Measurements from ENCODE around the gene UBQLNL.

Gene UBQLNL

DNA sequence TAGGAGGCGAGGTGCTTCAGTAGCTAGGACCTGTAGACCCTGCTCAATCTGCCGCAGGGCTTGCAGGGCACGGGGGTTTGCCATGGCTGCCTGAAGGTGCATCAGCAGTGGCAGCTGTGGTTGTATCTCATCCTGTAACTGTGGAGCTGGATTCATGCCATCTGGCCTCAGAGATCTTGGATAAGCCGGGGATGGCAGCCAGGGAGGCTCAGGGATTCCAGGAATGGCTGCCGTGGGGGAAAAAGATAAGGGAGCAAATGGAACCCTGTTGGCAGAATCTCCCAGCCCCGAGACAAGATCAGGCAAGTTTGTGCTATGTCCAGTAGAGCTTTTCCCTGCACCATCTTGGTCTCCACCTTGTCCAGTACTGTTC lies 8.6 kb downstream of the UBQLNL start:
- no peak for DNase-seq (ENCODE audit: low read depth in 2 of 2)

DNA sequence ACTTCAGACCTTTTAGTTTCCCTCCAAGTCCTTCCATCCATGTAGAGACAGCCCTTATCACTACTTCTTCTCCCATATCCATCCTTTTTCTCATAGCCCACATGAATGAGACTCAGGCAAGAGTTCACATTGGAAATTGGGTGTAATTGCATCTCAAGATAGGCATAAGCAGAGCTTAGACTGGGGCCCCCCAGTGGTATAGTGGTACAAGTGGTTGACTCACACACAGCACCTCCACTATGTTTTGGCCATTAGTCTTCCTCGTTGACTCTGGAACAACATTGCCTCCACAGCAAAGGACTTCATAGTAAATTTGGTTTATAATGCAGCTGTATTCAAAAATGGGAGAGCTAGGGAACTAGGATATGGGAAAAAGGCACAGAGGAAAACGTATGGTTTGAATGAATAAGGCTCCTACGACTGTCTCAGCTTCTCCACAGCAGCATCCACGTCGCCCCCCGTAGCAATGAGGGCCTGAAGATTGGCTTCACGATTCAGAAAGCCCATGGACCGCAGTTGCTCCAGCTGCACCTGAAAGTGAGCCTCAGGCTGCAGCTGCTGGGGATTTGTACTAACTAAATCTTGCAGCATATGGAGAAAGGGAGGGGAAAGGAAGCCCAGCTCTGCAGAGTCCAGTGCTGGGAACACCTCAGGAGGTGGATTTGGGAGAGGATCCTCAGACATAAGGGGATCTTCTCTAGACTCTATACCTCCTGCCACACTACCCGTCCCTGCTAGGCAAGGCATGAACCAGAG lies 9.1 kb downstream of the UBQLNL start:
- DNase-seq (ENCODE audit: low read depth in 2 of 2) = no peak

DNA sequence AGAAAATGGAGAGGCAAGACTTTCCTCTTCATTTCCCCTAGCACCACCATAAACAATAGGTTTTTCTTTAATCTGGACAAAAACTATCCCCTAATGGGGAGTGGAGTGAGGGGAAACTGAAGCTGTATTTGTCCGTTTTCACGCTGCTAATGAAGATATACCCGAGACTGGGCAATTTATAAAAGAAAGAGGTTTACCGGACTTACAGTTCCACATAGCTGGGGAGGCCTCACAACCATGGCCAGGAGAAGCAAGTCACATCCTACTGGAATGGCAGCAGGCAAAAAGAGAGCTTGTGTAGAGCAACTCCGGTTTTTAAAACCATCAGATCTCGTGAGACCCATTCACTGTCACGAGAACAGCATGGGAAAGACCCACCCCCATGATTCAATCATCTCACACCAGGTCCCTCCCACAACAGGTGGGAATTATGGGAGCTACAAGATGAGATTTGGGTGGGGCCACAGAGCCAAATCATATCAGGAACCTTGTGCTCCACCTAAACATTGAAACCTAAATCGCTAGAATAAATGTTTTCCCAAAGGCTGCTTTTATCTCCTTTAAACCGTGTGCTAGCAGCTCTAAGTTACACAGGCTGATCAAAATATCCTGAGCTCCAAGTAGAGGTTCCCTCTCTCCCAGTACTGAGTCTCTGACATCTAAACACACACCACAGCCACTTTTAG lies 11.0 kb downstream of the UBQLNL start:
- DNase-seq (ENCODE audit: low read depth in 2 of 2) = no peak

DNA sequence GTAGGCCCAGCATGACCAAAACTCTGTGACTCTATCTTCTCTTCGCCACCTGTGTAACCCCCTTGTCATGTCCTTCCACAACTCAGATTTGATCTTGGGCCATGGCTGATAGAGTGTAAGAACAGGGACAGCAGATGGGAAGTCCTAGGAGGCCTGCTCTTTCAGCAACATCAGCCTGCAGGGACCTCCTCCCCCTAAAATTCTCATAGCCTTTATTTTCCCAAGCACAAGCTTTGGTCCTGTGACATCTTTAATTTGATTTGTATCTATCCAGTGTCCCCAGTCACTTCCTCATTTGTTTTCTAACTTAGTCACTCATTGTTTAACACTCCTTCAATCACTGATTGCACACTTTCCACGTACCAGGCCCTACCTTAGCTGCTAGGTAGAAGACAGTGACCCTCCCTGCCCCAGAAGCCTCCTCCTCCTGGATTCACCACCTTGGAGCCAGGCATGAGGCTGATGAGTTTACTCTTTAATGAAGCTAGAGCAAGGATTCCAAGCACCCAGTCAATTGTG lies 12.0 kb downstream of the UBQLNL start:
- no peak for DNase-seq (ENCODE audit: low read depth in 2 of 2)

DNA sequence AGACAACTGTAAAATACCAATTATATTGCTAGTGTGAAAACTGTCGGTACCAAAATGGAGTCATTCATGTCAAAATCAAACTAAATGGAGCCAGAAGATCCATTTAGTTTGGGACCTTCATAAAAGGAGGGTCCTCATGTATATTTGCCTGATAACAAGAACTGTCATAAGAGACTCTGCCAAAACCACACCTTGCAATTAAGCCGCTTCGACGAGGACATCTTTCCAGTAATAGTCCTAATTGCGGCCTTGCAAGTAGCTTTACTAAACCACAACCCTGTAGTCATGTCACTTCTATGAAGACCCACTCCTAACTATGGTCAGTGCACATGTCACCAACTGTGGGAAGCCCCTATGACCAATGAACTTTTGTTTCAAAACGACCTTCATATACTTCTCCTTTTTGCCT lies 16.1 kb downstream of the UBQLNL start:
- no peak for DNase-seq (ENCODE audit: low read depth in 2 of 2)

DNA sequence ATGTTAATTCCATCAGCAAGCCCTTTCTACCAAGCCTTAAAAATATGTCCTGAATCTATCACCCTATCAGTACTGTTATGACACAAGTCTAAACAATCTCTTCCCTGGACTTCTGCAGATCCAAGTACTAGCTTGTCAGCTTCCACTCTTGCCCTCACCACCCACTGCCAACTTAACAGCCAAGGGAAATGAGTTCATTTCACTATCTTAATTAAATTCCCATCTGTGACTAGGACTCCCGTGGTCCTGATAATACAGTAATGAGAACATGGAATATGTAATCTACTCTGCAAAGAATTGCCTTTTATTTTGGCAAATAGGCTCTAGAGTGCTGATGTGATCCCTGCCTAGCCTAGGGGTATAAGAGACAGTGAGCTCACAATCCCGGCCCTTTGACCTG lies 16.8 kb downstream of the UBQLNL start:
- DNase-seq (ENCODE audit: low read depth in 2 of 2) = no peak

DNA sequence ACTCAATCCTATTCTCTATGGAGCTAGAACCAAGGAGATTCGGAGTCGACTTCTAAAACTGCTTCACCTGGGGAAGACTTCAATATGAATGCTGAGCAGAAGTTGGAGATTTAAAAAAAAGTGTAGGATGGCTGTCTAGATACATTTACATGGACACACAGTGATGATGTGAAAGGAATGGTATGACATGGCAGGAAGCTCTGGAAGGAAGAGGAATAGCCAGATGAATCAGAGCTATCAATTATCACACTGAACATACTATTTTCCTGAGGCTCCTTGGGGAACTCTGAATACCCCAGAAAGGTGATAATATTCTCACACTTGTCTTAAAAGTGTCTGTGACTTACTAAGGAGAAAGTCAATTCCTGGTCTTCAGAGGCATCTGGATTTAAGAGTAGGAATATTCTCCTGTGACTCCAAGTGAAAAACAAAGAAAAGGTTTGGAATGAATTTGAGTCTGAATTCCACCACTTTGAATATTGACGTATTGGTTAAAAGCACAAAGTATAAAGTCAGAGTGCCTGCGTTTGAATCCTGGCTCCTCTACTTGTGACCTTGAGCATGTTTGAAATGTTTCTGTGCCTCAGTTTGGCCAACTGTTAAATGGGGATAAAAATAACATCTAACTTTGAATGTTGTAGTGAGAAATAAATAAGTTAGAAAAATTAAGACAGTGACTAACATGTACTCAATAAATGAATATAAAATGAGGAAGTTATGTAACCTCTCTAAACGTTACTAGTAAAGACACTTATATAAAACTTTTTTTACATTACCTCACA lies 26.7 kb downstream of the UBQLNL start:
- no peak for DNase-seq (ENCODE audit: low read depth in 2 of 2)

DNA sequence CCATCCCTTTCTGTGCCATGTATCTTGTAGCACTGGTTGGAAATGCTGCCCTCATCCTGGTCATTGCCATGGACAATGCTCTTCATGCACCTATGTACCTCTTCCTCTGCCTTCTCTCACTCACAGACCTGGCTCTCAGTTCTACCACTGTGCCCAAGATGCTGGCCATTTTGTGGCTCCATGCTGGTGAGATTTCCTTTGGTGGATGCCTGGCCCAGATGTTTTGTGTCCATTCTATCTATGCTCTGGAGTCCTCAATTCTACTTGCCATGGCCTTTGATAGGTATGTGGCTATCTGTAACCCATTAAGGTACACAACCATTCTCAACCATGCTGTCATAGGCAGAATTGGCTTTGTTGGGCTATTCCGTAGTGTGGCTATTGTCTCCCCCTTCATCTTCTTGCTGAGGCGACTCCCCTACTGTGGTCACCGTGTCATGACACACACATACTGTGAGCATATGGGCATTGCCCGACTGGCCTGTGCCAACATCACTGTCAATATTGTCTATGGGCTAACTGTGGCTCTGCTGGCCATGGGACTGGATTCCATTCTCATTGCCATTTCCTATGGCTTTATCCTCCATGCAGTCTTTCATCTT lies 27.6 kb downstream of the UBQLNL start:
- no peak for DNase-seq (ENCODE audit: low read depth in 2 of 2)

DNA sequence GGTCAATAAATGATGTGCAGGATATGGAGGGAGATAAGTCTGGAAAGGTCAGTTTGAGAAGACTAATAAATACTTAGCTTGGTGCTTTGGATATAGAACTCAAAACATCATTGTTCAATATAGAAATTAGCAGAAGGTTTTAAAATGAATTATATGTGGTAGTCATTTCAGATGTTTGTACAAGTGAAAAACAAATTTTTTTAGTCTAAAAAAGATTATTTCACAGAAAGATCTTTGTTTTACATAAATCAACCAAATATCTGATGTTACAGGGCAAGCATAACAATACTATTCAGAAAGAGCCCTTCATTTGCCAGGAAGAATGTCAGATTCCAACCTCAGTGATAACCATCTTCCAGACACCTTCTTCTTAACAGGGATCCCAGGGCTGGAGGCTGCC lies 28.1 kb downstream of the UBQLNL start, which contains the start of gene OR52D1:
TSS of gene OR52D1 (plus strand) at position 301 of the 400 bp plus-strand sequence. CDS start at position 323, 22 bp downstream.
- no peak for DNase-seq (ENCODE audit: low read depth in 2 of 2)

DNA sequence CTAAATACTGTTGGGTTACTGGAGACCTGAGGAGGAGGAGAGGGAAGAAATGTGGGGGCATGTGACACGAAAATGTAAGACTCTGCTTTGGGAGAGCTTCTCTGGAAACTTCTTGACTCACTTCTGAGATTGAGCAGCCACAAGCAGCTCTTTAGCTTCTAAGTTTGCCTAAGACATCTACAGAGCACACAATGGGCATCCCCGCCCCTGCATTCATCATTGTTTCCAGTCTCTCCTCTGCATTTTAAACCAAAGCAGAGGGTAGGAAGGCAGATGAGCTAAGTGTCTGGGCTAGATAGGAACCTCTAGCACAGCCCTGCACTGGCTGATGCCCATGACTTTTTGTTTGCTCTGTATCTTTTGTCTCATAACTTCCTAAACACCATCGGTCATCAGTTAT lies 30.1 kb downstream of the UBQLNL start:
- DNase-seq (ENCODE audit: low read depth in 2 of 2) = no peak

DNA sequence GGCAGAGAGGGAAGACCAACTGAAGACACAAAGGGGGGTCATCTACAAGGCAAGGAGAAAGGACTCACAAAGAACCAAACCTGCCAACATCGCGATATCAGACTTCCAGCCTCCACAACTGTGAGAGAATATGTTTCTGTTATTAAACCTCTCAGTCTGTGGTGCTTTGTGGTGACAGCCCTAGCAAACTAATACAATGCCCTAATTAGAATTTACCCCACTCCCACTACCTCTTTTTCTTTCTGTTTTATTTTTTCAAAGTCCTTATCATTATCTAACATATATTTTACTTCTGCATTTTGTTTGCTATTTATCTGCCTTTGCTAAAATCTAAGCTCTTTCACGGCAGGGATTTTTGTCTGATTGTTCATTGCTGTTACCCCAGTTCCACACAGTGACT lies 30.5 kb downstream of the UBQLNL start:
- DNase-seq (ENCODE audit: low read depth in 2 of 2) = no peak

DNA sequence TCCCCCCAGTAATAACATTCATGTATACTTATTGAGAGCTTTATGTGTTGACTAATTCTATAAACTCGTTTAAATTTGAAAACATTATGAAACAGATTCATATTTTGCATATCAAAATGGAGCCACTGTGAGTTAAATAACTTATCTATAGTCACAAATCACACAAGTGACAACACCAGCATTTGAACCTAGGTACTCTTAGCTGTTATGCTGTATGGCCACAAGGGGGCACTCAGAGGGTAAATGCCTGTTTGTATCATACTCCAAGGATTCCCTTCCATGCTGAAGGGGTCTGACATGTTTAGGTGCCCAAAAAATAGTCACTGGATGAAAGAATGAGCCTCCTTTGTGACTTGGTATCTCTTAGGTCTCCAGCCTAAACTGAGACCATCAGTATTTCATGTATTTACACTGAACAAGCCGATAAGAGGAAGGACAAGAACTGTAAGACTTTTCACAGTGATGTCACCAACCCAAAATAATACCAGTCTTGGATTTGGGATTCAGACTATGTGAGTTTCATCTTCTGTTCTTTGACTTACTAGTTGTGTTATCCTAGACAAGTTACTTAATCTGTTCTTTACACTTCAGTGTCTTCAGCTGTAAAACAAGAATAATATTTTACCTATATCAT lies 40.2 kb downstream of the UBQLNL start:
- DNase-seq (ENCODE audit: low read depth in 2 of 2) = no peak

DNA sequence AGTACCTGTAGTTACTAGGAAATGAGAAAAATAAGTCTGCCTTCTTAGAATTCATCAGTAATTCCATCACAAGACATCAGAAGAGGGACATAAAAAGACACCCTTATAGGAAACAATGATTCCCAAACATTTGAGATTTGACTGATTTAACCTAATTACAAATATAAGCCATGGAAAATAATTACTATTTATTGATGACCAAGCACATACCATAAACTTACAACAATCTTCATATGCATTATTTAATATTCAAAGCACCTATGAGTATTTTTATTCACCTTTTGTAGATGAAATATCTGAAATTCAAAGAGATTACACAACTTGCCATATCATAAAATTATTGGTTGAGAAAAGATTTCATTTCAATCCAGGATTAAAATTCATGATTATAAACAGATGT lies 42.6 kb downstream of the UBQLNL start:
- no peak for DNase-seq (ENCODE audit: low read depth in 2 of 2)

DNA sequence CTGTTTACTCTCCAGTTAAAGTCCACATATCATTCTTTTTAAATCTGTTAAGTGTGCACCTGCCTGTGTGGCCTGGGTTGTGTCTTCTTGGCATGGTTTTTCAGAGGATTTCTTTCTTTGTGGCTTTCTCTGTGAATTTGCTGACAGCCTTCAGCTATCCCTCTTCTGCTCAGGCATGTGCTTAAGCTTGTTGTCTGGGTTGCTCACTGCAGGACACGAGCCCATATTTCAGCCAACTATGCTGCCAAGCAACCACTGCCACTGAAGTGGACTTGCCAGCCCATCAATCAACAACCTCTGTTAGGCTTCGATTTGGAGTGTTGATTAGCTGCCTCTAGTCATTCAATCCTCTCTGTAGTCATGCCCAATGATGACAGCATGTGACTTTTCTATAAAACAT lies 49.0 kb downstream of the UBQLNL start:
- DNase-seq (ENCODE audit: low read depth in 2 of 2) = no peak

Data from stimulated activated CD8-positive, alpha-beta memory T cell treated with anti-CD3 and anti-CD28 coated beads, Interleukin-2, amount 100 ng/mL, for 1 hour (primary cell).